MCF 10A (cell line): ENCODE results near the gene GMCL1. TPM values are rescaled to one million over a fixed set of nuclear protein-coding genes. Genes with fewer than 3 reads are reported as not detected.
A peak's percentile ranks its signal among the peaks of the same experiment; 100 is the strongest.
"Not testable (repeated sequence)": the region's sequence is repeated elsewhere in the genome, so short reads cannot be mapped to it uniquely, and the experiment has no call there.

ENCODE experiments used
- BruUV-seq: library from RNA; stranded (reverse); fragments of 400-500 nt; replicated peaks from 2 replicates; lab custom pipeline; 2021; lab: Mats Ljungman, UMichigan
- CTCF ChIA-PET: fragments of 300-600 bp; sonication (Branson Sonifier 250); formaldehyde crosslinking; extraction: SDS; loops from one replicate; lab custom pipeline; 2021; ENCODE audit warnings: antibody characterized with exemption, inconsistent platforms; lab: Yijun Ruan, JAX
- POLR2A ChIA-PET: fragments of 300-600, 350-650 bp; sonication (Branson Sonifier 250); formaldehyde crosslinking; extraction: SDS; loops from one replicate; lab custom pipeline; 2020; ENCODE audit warnings: antibody characterized with exemption, inconsistent platforms; lab: Yijun Ruan, JAX
- DNase-seq: peaks from one replicate; pipeline ENCODE4 v3.0.0-alpha.2; 2018; ENCODE audit not compliant: unreplicated experiment
- H3K27ac Mint-ChIP-seq: one replicate; pipeline ENCODE4 v1.8.0; 2022; ENCODE audit warnings: mild to moderate bottlenecking, low read depth, mixed read lengths; ENCODE audit not compliant: unreplicated experiment
- H3K27me3 Mint-ChIP-seq: one replicate; pipeline ENCODE4 v1.8.0; 2022; ENCODE audit warnings: mixed read lengths; ENCODE audit not compliant: insufficient read depth, unreplicated experiment
- H3K36me3 Mint-ChIP-seq: one replicate; pipeline ENCODE4 v1.8.0; 2022; ENCODE audit warnings: mild to moderate bottlenecking, moderate library complexity, mixed read lengths; ENCODE audit not compliant: insufficient read depth, unreplicated experiment
- H3K4me1 Mint-ChIP-seq: one replicate; pipeline ENCODE4 v1.8.0; 2022; ENCODE audit warnings: mixed read lengths; ENCODE audit not compliant: insufficient read depth, unreplicated experiment
- H3K4me3 Mint-ChIP-seq: one replicate; pipeline ENCODE4 v1.8.0; 2022; ENCODE audit warnings: mild to moderate bottlenecking, moderate library complexity, mixed read lengths; ENCODE audit not compliant: unreplicated experiment
- H3K9me3 Mint-ChIP-seq: one replicate; pipeline ENCODE4 v1.8.0; 2022; ENCODE audit warnings: mixed read lengths; ENCODE audit not compliant: unreplicated experiment
- CTCF ChIP-seq: fragments of 200-600 bp; IDR thresholded peaks from one replicate; pipeline ENCODE4 v1.8.0; 2022; ENCODE audit warnings: antibody characterized with exemption, mild to moderate bottlenecking; ENCODE audit not compliant: unreplicated experiment
- intact Hi-C: fragments of 100-400 bp; cut with micrococcal nuclease; formaldehyde crosslinking; loops from 2 replicates; pipeline ENCODE4 v1.14.1; 2022
- total RNA-seq: library from RNA; stranded (reverse); gene quantifications from 2 replicates; pipeline ENCODE4 v1.2.3, GENCODE V29; 2022

The GMCL1 gene
- total RNA-seq, 1 experiment from 2014 or later, result 13.6 TPM

DNA sequence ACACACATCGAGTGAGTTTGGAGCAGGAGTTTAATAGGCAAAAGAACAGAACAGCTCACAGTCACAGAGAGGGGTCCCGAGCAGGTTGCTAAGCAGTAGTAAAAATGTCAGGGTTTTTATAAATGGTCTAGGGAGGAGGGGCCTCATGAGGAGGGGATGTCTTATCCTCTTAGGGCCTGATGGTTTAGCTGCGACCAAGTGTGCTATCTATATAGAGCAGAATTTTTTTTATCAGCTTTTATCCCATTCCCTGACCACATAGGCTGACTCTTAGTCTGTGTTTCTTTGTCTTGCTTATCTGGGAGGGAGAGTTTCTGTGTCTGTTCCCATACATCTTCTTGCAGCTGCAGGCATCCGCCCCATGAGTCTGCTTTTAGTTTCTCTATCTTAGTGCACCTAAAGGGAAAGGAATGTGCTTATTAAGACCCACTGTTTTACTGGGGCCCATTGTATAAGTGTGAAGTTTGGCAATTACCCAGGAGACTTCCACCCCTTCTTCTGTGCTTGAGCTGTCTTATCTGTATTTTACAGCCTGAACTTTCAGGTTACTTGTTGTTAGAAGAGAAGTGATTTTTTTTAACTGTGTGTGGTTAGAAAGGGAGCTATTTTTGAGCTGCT lies 30.4 kb upstream of the GMCL1 start:
- no peaks in the 10 kb centered on the region for H3K9me3 Mint-ChIP-seq
- TF ChIP-seq CTCF, result no peak
- ChIA-PET POLR2A (interaction anchor here (0.6 to 3.0 kb wide), 8 partner anchors 13 to 74 kb away, joined by 3 to 22 read pairs (median 3); partner anchors contain the start of gene ANXA4), CTCF (interaction anchor here (0.6 to 5.2 kb wide), 5 partner anchors 11 to 395 kb away, joined by 4 to 20 read pairs (median 5); no protein-coding TSS in a partner anchor)
- H3K27ac Mint-ChIP-seq, result peak overlapping the region; percentile 88
- DNase-seq, result no peak
- peak overlapping the region; percentile 71 for H3K4me3 Mint-ChIP-seq
- peaks cover 28% of the 10 kb centered on the region for H3K36me3 Mint-ChIP-seq
- BruUV-seq, result no TSS peak
- H3K27me3 Mint-ChIP-seq, result no peaks in the 10 kb centered on the region
- intact Hi-C loops, result loop anchor here (1.0 to 5.0 kb wide), 2 partner anchors 57 to 75 kb away; partner anchors contain the start of gene ANXA4
- H3K4me1 Mint-ChIP-seq, result peaks cover 28% of the 10 kb centered on the region

GRCh38 chr2:69801745-69802290 lies 27.6 kb upstream of the GMCL1 start:
- TF ChIP-seq CTCF, result no peak
- POLR2A ChIA-PET, result interaction anchor here (0.9 kb wide), 1 partner anchor 27 kb away, joined by 4 read pairs; the partner anchor contains the start of gene GMCL1

GRCh38 chr2:69802781-69803367 lies 26.6 kb upstream of the GMCL1 start:
- BruUV-seq, intact Hi-C loops, DNase-seq, H3K9me3 Mint-ChIP-seq, H3K4me3 Mint-ChIP-seq, H3K27ac Mint-ChIP-seq, H3K27me3 Mint-ChIP-seq: not testable (repeated sequence)
- H3K36me3 Mint-ChIP-seq, result peaks cover 64% of the 10 kb centered on the region
- peaks cover 20% of the 10 kb centered on the region for H3K4me1 Mint-ChIP-seq
- ChIA-PET CTCF (interaction anchor here (0.6 to 5.2 kb wide), 4 partner anchors 13 to 78 kb away, joined by 3 to 20 read pairs (median 6); no protein-coding TSS in a partner anchor), POLR2A (interaction anchor here (0.8 to 1.7 kb wide), 5 partner anchors 9 to 49 kb away, joined by 3 to 5 read pairs (median 4); partner anchors contain the start of gene GMCL1)

More at GRCh38 chr2:69801745-69802290, 27.6 kb upstream of the GMCL1 start:
- no peak overlapping the region for H3K4me3 Mint-ChIP-seq
- no TSS peak for BruUV-seq
- CTCF ChIA-PET, result interaction anchor here (0.5 to 5.2 kb wide), 4 partner anchors 14 to 274 kb away, joined by 3 to 20 read pairs (median 10); no protein-coding TSS in a partner anchor
- no peaks in the 10 kb centered on the region for H3K27me3 Mint-ChIP-seq
- H3K36me3 Mint-ChIP-seq, result peaks cover 56% of the 10 kb centered on the region
- intact Hi-C loops, result no loop called here
- H3K9me3 Mint-ChIP-seq, result no peaks in the 10 kb centered on the region
- DNase-seq, result no peak
- no peak overlapping the region for H3K27ac Mint-ChIP-seq
- H3K4me1 Mint-ChIP-seq, result peaks cover 28% of the 10 kb centered on the region

GRCh38 chr2:69804416-69804815 lies 25.0 kb upstream of the GMCL1 start:
- POLR2A ChIA-PET, result interaction anchor here (1.7 kb wide), 1 partner anchor 11 kb away, joined by 5 read pairs; no protein-coding TSS in a partner anchor
- CTCF ChIA-PET, result interaction anchor here (0.8 kb wide), 1 partner anchor 240 kb away, joined by 3 read pairs; no protein-coding TSS in a partner anchor
- H3K27me3 Mint-ChIP-seq, result no peaks in the 10 kb centered on the region
- no peak for DNase-seq
- H3K27ac Mint-ChIP-seq, result no peak overlapping the region
- no TSS peak for BruUV-seq
- H3K9me3 Mint-ChIP-seq, result no peaks in the 10 kb centered on the region
- H3K4me3 Mint-ChIP-seq, result no peak overlapping the region
- intact Hi-C loops, result no loop called here
- no peak for TF ChIP-seq CTCF
- H3K36me3 Mint-ChIP-seq, result peaks cover 71% of the 10 kb centered on the region
- H3K4me1 Mint-ChIP-seq, result peaks cover 5% of the 10 kb centered on the region
